SJSA1 (cell line): Measurements from ENCODE around the gene ZSCAN20. TPM values are rescaled to one million over a fixed set of nuclear protein-coding genes. Genes with fewer than 3 reads are reported as not detected.

Experiments
- DNase-seq, 2 experiments: peaks; one replicate each; pipeline ENCODE4 v3.0.0-alpha.2; 2015 to 2020; ENCODE audit warnings: low spot score in 2 of 2, low read depth in 1 of 2
- H3K27ac ChIP-seq: fragments of 250-450 bp; sonication (Bioruptor Pico); 2 replicates; pipeline ENCODE4 v1.5.1; 2020; ENCODE audit warnings: mild to moderate bottlenecking, moderate library complexity
- H3K27me3 ChIP-seq: fragments of 250-450 bp; sonication (Bioruptor Pico); replicated peaks from 2 replicates; pipeline ENCODE4 v1.5.1; 2020; ENCODE audit warnings: mild to moderate bottlenecking, moderate library complexity
- H3K36me3 ChIP-seq: fragments of 250-450 bp; sonication (Bioruptor Pico); 2 replicates; pipeline ENCODE4 v1.5.1; 2020; ENCODE audit warnings: mild to moderate bottlenecking
- H3K4me1 ChIP-seq: fragments of 250-450 bp; sonication (Bioruptor Pico); replicated peaks from 2 replicates; pipeline ENCODE4 v1.6.1; 2021; ENCODE audit warnings: mild to moderate bottlenecking
- H3K4me3 ChIP-seq: fragments of 250-450 bp; sonication (Bioruptor Pico); 2 replicates; pipeline ENCODE4 v1.5.1; 2020; ENCODE audit warnings: mild to moderate bottlenecking
- H3K9me3 ChIP-seq: fragments of 250-450 bp; sonication (Bioruptor Pico); replicated peaks from 2 replicates; pipeline ENCODE4 v1.5.1; 2020; ENCODE audit warnings: mild to moderate bottlenecking
- total RNA-seq: library from RNA; depleted of rRNA; stranded (reverse); fragments of >200 nt; shearing (Covaris generic); gene quantifications from 2 replicates; pipeline ENCODE4 v1.2.3, GENCODE V29; 2014

The ZSCAN20 gene
- total RNA-seq, 1 experiment from 2014 or later = 5.3 TPM

GRCh38 chr1:33435096-33435820 is 37.2 kb upstream of the ZSCAN20 start:
- Histone ChIP-seq H3K36me3 (peaks cover 6% of the 10 kb centered on the region; the same call in 1 of the 2 replicates), H3K27me3 (no peaks in the 10 kb centered on the region), H3K9me3 (peaks cover 3% of the 10 kb centered on the region; the same call in 1 of the 2 replicates), H3K4me3 (no peak overlapping the region), H3K4me1 (peaks cover 33% of the 10 kb centered on the region), H3K27ac (no peak overlapping the region)
- peak; percentile 63 to 78 for DNase-seq

GRCh38 chr1:33436557-33437285 is 35.7 kb upstream of the ZSCAN20 start:
- Histone ChIP-seq H3K9me3 (no peaks in the 10 kb centered on the region), H3K36me3 (no peaks in the 10 kb centered on the region), H3K4me3 (no peak overlapping the region), H3K27ac (no peak overlapping the region), H3K27me3 (no peaks in the 10 kb centered on the region), H3K4me1 (peaks cover 30% of the 10 kb centered on the region)
- DNase-seq = no peak

- H3K9me3 ChIP-seq = no peaks in the 10 kb centered on the region
- H3K27ac ChIP-seq = no peak overlapping the region
- H3K27me3 ChIP-seq = no peaks in the 10 kb centered on the region
- no peaks in the 10 kb centered on the region for H3K36me3 ChIP-seq
- no peak overlapping the region for H3K4me3 ChIP-seq
- H3K4me1 ChIP-seq = peaks cover 29% of the 10 kb centered on the region
- DNase-seq = no peak
These were observed 33.9 kb upstream of the ZSCAN20 start for GRCh38 chr1:33438364-33439160.

GRCh38 chr1:33439662-33440061 is 32.8 kb upstream of the ZSCAN20 start:
- Histone ChIP-seq H3K9me3 (no peaks in the 10 kb centered on the region), H3K27me3 (peaks cover 4% of the 10 kb centered on the region; the same call in 1 of the 2 replicates), H3K36me3 (no peaks in the 10 kb centered on the region), H3K4me1 (peaks cover 23% of the 10 kb centered on the region), H3K4me3 (no peak overlapping the region), H3K27ac (no peak overlapping the region)
- no peak for DNase-seq

GRCh38 chr1:33441088-33441745 is 31.2 kb upstream of the ZSCAN20 start:
- H3K27me3 ChIP-seq = peaks cover 4% of the 10 kb centered on the region; the same call in 1 of the 2 replicates
- no peak overlapping the region for H3K27ac ChIP-seq
- DNase-seq = no peak
- H3K36me3 ChIP-seq = no peaks in the 10 kb centered on the region
- no peak overlapping the region for H3K4me3 ChIP-seq
- H3K9me3 ChIP-seq = no peaks in the 10 kb centered on the region
- peaks cover 12% of the 10 kb centered on the region for H3K4me1 ChIP-seq

GRCh38 chr1:33442141-33442540 is 30.3 kb upstream of the ZSCAN20 start:
- no peak overlapping the region for H3K27ac ChIP-seq
- H3K36me3 ChIP-seq = no peaks in the 10 kb centered on the region
- no peaks in the 10 kb centered on the region for H3K9me3 ChIP-seq
- peaks cover 4% of the 10 kb centered on the region; the same call in 1 of the 2 replicates for H3K27me3 ChIP-seq
- peaks cover 12% of the 10 kb centered on the region for H3K4me1 ChIP-seq
- H3K4me3 ChIP-seq = no peak overlapping the region
- DNase-seq = no peak

GRCh38 chr1:33443080-33443704 is 29.3 kb upstream of the ZSCAN20 start:
- Histone ChIP-seq H3K27ac (no peak overlapping the region), H3K27me3 (peaks cover 4% of the 10 kb centered on the region; the same call in 1 of the 2 replicates), H3K4me3 (no peak overlapping the region), H3K4me1 (peaks cover 12% of the 10 kb centered on the region), H3K36me3 (no peaks in the 10 kb centered on the region), H3K9me3 (no peaks in the 10 kb centered on the region)
- no peak for DNase-seq

- Histone ChIP-seq H3K27ac (no peak overlapping the region), H3K36me3 (no peaks in the 10 kb centered on the region), H3K27me3 (peaks cover 4% of the 10 kb centered on the region; the same call in 1 of the 2 replicates), H3K4me3 (no peak overlapping the region), H3K4me1 (peaks cover 12% of the 10 kb centered on the region), H3K9me3 (no peaks in the 10 kb centered on the region)
- no peak for DNase-seq
These were observed 28.7 kb upstream of the ZSCAN20 start for GRCh38 chr1:33443705-33444180.

- Histone ChIP-seq H3K9me3 (no peaks in the 10 kb centered on the region), H3K4me3 (no peak overlapping the region), H3K36me3 (no peaks in the 10 kb centered on the region), H3K27me3 (peaks cover 4% of the 10 kb centered on the region; the same call in 1 of the 2 replicates), H3K27ac (no peak overlapping the region), H3K4me1 (peaks cover 12% of the 10 kb centered on the region)
- no peak for DNase-seq
These were observed 27.3 kb upstream of the ZSCAN20 start for GRCh38 chr1:33445108-33445507.

- Histone ChIP-seq H3K4me1 (peaks cover 12% of the 10 kb centered on the region), H3K27me3 (peaks cover 4% of the 10 kb centered on the region; the same call in 1 of the 2 replicates), H3K9me3 (no peaks in the 10 kb centered on the region), H3K27ac (no peak overlapping the region), H3K4me3 (no peak overlapping the region), H3K36me3 (no peaks in the 10 kb centered on the region)
- DNase-seq = no peak
These were observed 25.9 kb upstream of the ZSCAN20 start for GRCh38 chr1:33446590-33446989.

- DNase-seq = peak; percentile 29 to 53
- no peaks in the 10 kb centered on the region for H3K36me3 ChIP-seq
- peaks cover 31% of the 10 kb centered on the region for H3K4me1 ChIP-seq
These were observed 17.7 kb upstream of the ZSCAN20 start for GRCh38 chr1:33454646-33455282.

More at GRCh38 chr1:33454646-33455282, 17.7 kb upstream of the ZSCAN20 start:
- H3K9me3 ChIP-seq = no peaks in the 10 kb centered on the region
- H3K27me3 ChIP-seq = no peaks in the 10 kb centered on the region
- peak overlapping the region; percentile 42 for H3K27ac ChIP-seq
- no peak overlapping the region for H3K4me3 ChIP-seq
